PC-3 (cell line): Measurements from ENCODE around the gene OPRL1.

ENCODE experiments used
- EZH2phosphoT487 ChIP-seq: fragments of 300-600 bp; sonication (generic); IDR thresholded peaks from 2 replicates; pipeline ENCODE4 v1.6.1; 2018; ENCODE audit warnings: mild to moderate bottlenecking, antibody characterized with exemption, low read length, borderline replicate concordance
- TF ChIP-seq, protein P1 (sequence below): fragments of 300-600 bp; sonication (generic); conservative IDR thresholded peaks from 2 replicates; pipeline ENCODE4 v1.5.1; 2017; ENCODE audit warnings: antibody characterized with exemption, low read depth, mild to moderate bottlenecking, low read length

DNA sequence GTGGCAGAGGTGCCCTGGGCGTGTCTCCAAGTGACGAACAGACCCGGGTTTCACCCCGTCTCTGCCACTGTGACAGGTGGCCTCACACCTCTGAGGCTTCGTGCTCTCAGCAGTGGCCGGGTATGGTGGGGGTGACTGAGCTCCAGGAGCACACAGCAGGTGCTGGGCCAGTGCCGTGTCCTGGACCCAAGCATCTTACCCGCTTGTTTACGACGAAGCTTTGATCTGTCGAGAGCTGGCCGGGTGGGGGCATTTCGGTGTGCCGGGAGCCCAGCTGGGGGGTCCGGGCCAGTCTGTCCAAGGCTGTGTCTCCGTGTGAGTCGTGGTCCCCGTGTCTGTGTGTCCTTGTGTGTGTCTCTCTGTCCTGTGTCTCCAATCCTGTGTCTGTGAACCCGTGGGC lies 11.5 kb downstream of the OPRL1 start:
- TF ChIP-seq, protein P1, sequence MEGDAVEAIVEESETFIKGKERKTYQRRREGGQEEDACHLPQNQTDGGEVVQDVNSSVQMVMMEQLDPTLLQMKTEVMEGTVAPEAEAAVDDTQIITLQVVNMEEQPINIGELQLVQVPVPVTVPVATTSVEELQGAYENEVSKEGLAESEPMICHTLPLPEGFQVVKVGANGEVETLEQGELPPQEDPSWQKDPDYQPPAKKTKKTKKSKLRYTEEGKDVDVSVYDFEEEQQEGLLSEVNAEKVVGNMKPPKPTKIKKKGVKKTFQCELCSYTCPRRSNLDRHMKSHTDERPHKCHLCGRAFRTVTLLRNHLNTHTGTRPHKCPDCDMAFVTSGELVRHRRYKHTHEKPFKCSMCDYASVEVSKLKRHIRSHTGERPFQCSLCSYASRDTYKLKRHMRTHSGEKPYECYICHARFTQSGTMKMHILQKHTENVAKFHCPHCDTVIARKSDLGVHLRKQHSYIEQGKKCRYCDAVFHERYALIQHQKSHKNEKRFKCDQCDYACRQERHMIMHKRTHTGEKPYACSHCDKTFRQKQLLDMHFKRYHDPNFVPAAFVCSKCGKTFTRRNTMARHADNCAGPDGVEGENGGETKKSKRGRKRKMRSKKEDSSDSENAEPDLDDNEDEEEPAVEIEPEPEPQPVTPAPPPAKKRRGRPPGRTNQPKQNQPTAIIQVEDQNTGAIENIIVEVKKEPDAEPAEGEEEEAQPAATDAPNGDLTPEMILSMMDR = no peak
- TF ChIP-seq EZH2phosphoT487 = no peak
